CD4-positive, alpha-beta T cell treated with Interleukin-15 for 1 hour (primary cell): ENCODE results near the gene AIM2.

Experiments
- DNase-seq: peaks from one replicate; pipeline ENCODE4 v3.0.0-alpha.2; 2020

Gene AIM2

GRCh38 chr1:159014003-159014571, 62.5 kb downstream of the AIM2 start:
- no peak for DNase-seq

GRCh38 chr1:159012495-159012894, 64.1 kb downstream of the AIM2 start:
- peak; percentile 59 for DNase-seq
